H1 (cell line): ENCODE data around the gene NRXN3. TPM values are rescaled to one million over a fixed set of nuclear protein-coding genes. Genes with fewer than 3 reads are reported as not detected.

Experiments used
- CTCF ChIA-PET: fragments of 300-600 bp; sonication (Branson Sonifier 250); formaldehyde crosslinking; loops from one replicate; lab custom pipeline; 2021; ENCODE audit not compliant: partially characterized antibody; lab: Charles Lee
- POLR2A ChIA-PET: fragments of 300-600 bp; sonication (Branson Sonifier 250); formaldehyde crosslinking; loops from one replicate; lab custom pipeline; 2021; ENCODE audit warnings: inconsistent platforms; ENCODE audit not compliant: partially characterized antibody; lab: Charles Lee
- DNase-seq, 2 experiments: peaks; one replicate each; pipeline versions ENCODE4 v3.0.0 to v3.0.0-alpha.2; 2010 to 2022; ENCODE audit warnings: low spot score in 2 of 2, low read depth in 1 of 2, mixed read lengths in 1 of 2
- FAIRE-seq: peaks from 2 replicates; lab custom pipeline; 2011; peaks lifted over from hg19 to GRCh38; lab: Jason Lieb, UNC
- H2AFZ ChIP-seq: 2 replicates; pipeline ENCODE4 v1.8.1; 2012; ENCODE audit warnings: low read length, inconsistent platforms
- H2AK5ac ChIP-seq: 2 replicates; pipeline ENCODE4 v1.6.1; 2013; ENCODE audit warnings: low read depth, low read length
- H2BK120ac ChIP-seq: replicated peaks from 2 replicates; pipeline ENCODE3; 2013; ENCODE audit warnings: low read depth, low read length, inconsistent platforms
- H2BK12ac ChIP-seq: 2 replicates; pipeline ENCODE4 v1.6.1; 2013; ENCODE audit warnings: low read depth, low read length
- H2BK15ac ChIP-seq: 2 replicates; pipeline ENCODE4 v1.6.1; 2013; ENCODE audit warnings: low read length
- H2BK20ac ChIP-seq: 2 replicates; pipeline ENCODE4 v1.6.1; 2013; ENCODE audit warnings: low read length
- H2BK5ac ChIP-seq: 2 replicates; pipeline ENCODE4 v1.6.1; 2013; ENCODE audit warnings: low read depth, low read length
- H3K14ac ChIP-seq: 2 replicates; pipeline ENCODE4 v1.6.1; 2013; ENCODE audit warnings: inconsistent platforms; ENCODE audit not compliant: insufficient read length
- H3K18ac ChIP-seq: 2 replicates; pipeline ENCODE4 v1.6.1; 2013; ENCODE audit warnings: low read length; ENCODE audit errors: extremely low read depth
- H3K23ac ChIP-seq: 2 replicates; pipeline ENCODE4 v1.6.1; 2013; ENCODE audit warnings: inconsistent platforms; ENCODE audit not compliant: insufficient read length
- H3K23me2 ChIP-seq: 2 replicates; pipeline ENCODE4 v1.6.1; 2013; ENCODE audit warnings: low read depth, low read length
- H3K27ac ChIP-seq: 2 replicates; pipeline ENCODE4 v1.6.1; 2011; ENCODE audit warnings: low read depth, low read length, inconsistent platforms
- H3K27me3 ChIP-seq, 4 experiments: replicated peaks in 1 of 4; 1 replicate in 1 of 4; 2 replicates in 3 of 4; pipeline versions ENCODE4 v1.6.1 to v1.8.1; 2011 to 2013; ENCODE audit warnings: low read length in 3 of 4, mild to moderate bottlenecking in 3 of 4, inconsistent platforms in 2 of 4, mixed read lengths in 2 of 4, moderate library complexity in 1 of 4; ENCODE audit not compliant: control insufficient read depth in 3 of 4, insufficient read depth in 3 of 4; ENCODE audit errors: extremely low read depth in 1 of 4
- H3K36me3 ChIP-seq, 4 experiments: 2 replicates each; pipeline versions ENCODE4 v1.6.1 to v1.8.1; 2011 to 2013; ENCODE audit warnings: mild to moderate bottlenecking in 4 of 4, low read length in 3 of 4, moderate library complexity in 2 of 4, control low read depth in 1 of 4, inconsistent platforms in 1 of 4; ENCODE audit not compliant: insufficient read depth in 4 of 4, control insufficient read depth in 2 of 4
- H3K4ac ChIP-seq: replicated peaks from 2 replicates; pipeline ENCODE3; 2013; ENCODE audit warnings: low read length, low read depth, mixed read lengths, inconsistent platforms; ENCODE audit not compliant: insufficient read length
- H3K4me1 ChIP-seq, 4 experiments: replicated peaks in 1 of 4; 1 replicate in 1 of 4; 2 replicates in 3 of 4; pipeline versions ENCODE4 v1.6.1 to v1.8.1; 2011 to 2013; ENCODE audit warnings: low read length in 3 of 4, inconsistent platforms in 2 of 4, mixed read lengths in 1 of 4; ENCODE audit not compliant: insufficient read depth in 4 of 4, control insufficient read depth in 3 of 4
- H3K4me2 ChIP-seq, 2 experiments: 2 replicates each; pipeline versions ENCODE4 v1.6.1 to v1.8.1; 2011 to 2013; ENCODE audit warnings: low read depth in 2 of 2, low read length in 2 of 2, control low read depth in 1 of 2, inconsistent platforms in 1 of 2, mild to moderate bottlenecking in 1 of 2; ENCODE audit not compliant: insufficient read depth in 1 of 2
- H3K4me3 ChIP-seq, 4 experiments: fragments of 200-600, 300-600 bp in 1 of 4; sonication (generic), shearing (Covaris generic), sonication (Bioruptor Twin) in 1 of 4; 2 replicates each; pipeline versions ENCODE4 v1.5.1 to v1.8.1; 2011 to 2016; ENCODE audit warnings: low read length in 4 of 4, low read depth in 3 of 4, control low read depth in 2 of 4, inconsistent platforms in 2 of 4, mild to moderate bottlenecking in 2 of 4, mixed read lengths in 1 of 4, moderate library complexity in 1 of 4; ENCODE audit not compliant: insufficient read depth in 2 of 4; ENCODE audit errors: extremely low read depth in 1 of 4
- H3K56ac ChIP-seq: replicated peaks from 2 replicates; pipeline ENCODE3; 2013; ENCODE audit warnings: low read depth, mild to moderate bottlenecking, mixed read lengths, low read length, inconsistent platforms; ENCODE audit not compliant: insufficient read length
- H3K79me1 ChIP-seq: 2 replicates; pipeline ENCODE4 v1.6.1; 2013; ENCODE audit warnings: low read depth, low read length, control low read depth
- H3K79me2 ChIP-seq, 2 experiments: 2 replicates each; pipeline versions ENCODE4 v1.6.1 to v1.8.1; 2012 to 2013; ENCODE audit warnings: low read length in 2 of 2, mild to moderate bottlenecking in 2 of 2, inconsistent platforms in 1 of 2; ENCODE audit not compliant: insufficient read depth in 2 of 2, control insufficient read depth in 1 of 2
- H3K9ac ChIP-seq, 4 experiments: replicated peaks in 1 of 4; 1 replicate in 1 of 4; 2 replicates in 3 of 4; pipeline versions ENCODE4 v1.6.1 to v1.8.1; 2011 to 2013; ENCODE audit warnings: low read depth in 3 of 4, low read length in 3 of 4, control low read depth in 2 of 4, mild to moderate bottlenecking in 2 of 4, moderate library complexity in 2 of 4, inconsistent platforms in 1 of 4; ENCODE audit errors: extremely low read depth in 1 of 4
- H3K9me3 ChIP-seq, 2 experiments: 2 replicates each; pipeline versions ENCODE4 v1.6.1 to v1.8.1; 2012 to 2013; ENCODE audit warnings: mild to moderate bottlenecking in 2 of 2, moderate library complexity in 2 of 2, control low read depth in 1 of 2, inconsistent platforms in 1 of 2, low read depth in 1 of 2, low read length in 1 of 2, mixed read lengths in 1 of 2; ENCODE audit not compliant: insufficient read depth in 2 of 2
- H4K20me1 ChIP-seq, 2 experiments: replicated peaks in 1 of 2; 2 replicates each; pipeline versions ENCODE3 to v1.8.1; 2011 to 2013; ENCODE audit warnings: inconsistent platforms in 2 of 2, low read length in 2 of 2, mild to moderate bottlenecking in 1 of 2; ENCODE audit not compliant: insufficient read depth in 2 of 2, control insufficient read depth in 1 of 2
- H4K5ac ChIP-seq: 2 replicates; pipeline ENCODE4 v1.6.1; 2013; ENCODE audit warnings: low read length, low read depth, mixed read lengths, inconsistent platforms; ENCODE audit not compliant: insufficient read length
- H4K8ac ChIP-seq: 2 replicates; pipeline ENCODE4 v1.8.0; 2013; ENCODE audit warnings: mild to moderate bottlenecking, moderate library complexity, low read length, inconsistent platforms; ENCODE audit not compliant: insufficient read depth; ENCODE audit errors: extremely low read depth
- H4K91ac ChIP-seq: replicated peaks from 2 replicates; pipeline ENCODE3; 2013; ENCODE audit warnings: low read length, mixed read lengths, inconsistent platforms; ENCODE audit not compliant: insufficient read length
- CEBPB ChIP-seq: IDR thresholded peaks from 2 replicates; pipeline ENCODE4 v1.6.1; 2012; ENCODE audit warnings: low read depth, low read length
- CREB1 ChIP-seq: IDR thresholded peaks from 2 replicates; pipeline ENCODE4 v1.6.1; 2012; ENCODE audit warnings: inconsistent platforms
- EZH2 ChIP-seq: fragments of 200-600 bp; sonication (generic); IDR thresholded peaks from 2 replicates; pipeline ENCODE4 v1.7.1; 2012; ENCODE audit warnings: low read depth, mild to moderate bottlenecking, moderate library complexity, low read length, inconsistent platforms; ENCODE audit not compliant: severe bottlenecking
- GABPA ChIP-seq: IDR thresholded peaks from 2 replicates; pipeline ENCODE4 v1.6.1; 2011; ENCODE audit warnings: mild to moderate bottlenecking, low read length, moderate library complexity, borderline replicate concordance; ENCODE audit not compliant: insufficient read depth
- KDM5A ChIP-seq: fragments of 200-600 bp; IDR thresholded peaks from 2 replicates; pipeline ENCODE4 v1.7.1; 2012; ENCODE audit warnings: mild to moderate bottlenecking, low read length, inconsistent platforms, mixed read lengths
- POU5F1 ChIP-seq: IDR thresholded peaks from 2 replicates; pipeline ENCODE4 v1.6.1; 2011; ENCODE audit warnings: low read depth, mild to moderate bottlenecking, low read length, moderate library complexity
- RBBP5 ChIP-seq: IDR thresholded peaks from 2 replicates; pipeline ENCODE4 v1.7.1; 2012; ENCODE audit warnings: low read depth, mild to moderate bottlenecking, inconsistent platforms, low read length, moderate library complexity, borderline replicate concordance
- RNF2 ChIP-seq: fragments of 200-900, 300-1000 bp; sonication (generic); IDR thresholded peaks from 2 replicates; pipeline ENCODE4 v1.7.1; 2016; ENCODE audit warnings: borderline replicate concordance, low read depth, mild to moderate bottlenecking, antibody characterized with exemption, low read length; ENCODE audit not compliant: poor library complexity, severe bottlenecking; ENCODE audit errors: missing control alignments
- SP1 ChIP-seq: IDR thresholded peaks from 2 replicates; pipeline ENCODE4 v1.6.1; 2011; ENCODE audit warnings: low read depth, low read length
- SP4 ChIP-seq: IDR thresholded peaks from 2 replicates; pipeline ENCODE4 v1.6.1; 2012; ENCODE audit warnings: low read length, inconsistent platforms
- SUZ12 ChIP-seq: fragments of 200-600 bp; sonication (generic); IDR thresholded peaks from 2 replicates; pipeline ENCODE4 v1.6.1; 2012; ENCODE audit warnings: mild to moderate bottlenecking, inconsistent platforms, low read length, moderate library complexity, mixed read lengths
- TBP ChIP-seq: IDR thresholded peaks from 2 replicates; pipeline ENCODE4 v1.6.1; 2011; ENCODE audit warnings: low read depth, low read length, improper control_type of control experiment
- USF2 ChIP-seq: IDR thresholded peaks from 2 replicates; pipeline ENCODE4 v1.6.1; 2011; ENCODE audit warnings: low read length, improper control_type of control experiment
- YY1 ChIP-seq: IDR thresholded peaks from 2 replicates; pipeline ENCODE4 v1.6.1; 2011; ENCODE audit warnings: low read depth, mild to moderate bottlenecking, low read length
- WGBS, 2 experiments: shearing (Covaris generic) in 1 of 2; methylation state at CpG; one replicate each; pipeline versions ENCODE4 v1.1.6 to v1.1.7; 2013 to 2015; ENCODE audit warnings: low lambda C conversion rate in 2 of 2, mixed read lengths in 2 of 2, inconsistent platforms in 1 of 2, low coverage in 1 of 2, missing lambda C conversion rate in 1 of 2; ENCODE audit not compliant: insufficient replicate concordance in 2 of 2, insufficient coverage in 1 of 2, insufficient read length in 1 of 2; ENCODE audit errors: extremely low coverage in 1 of 2, missing lambda C conversion rate in 1 of 2; 5-methylcytosine and 5-hydroxymethylcytosine counted together
- polyA plus RNA-seq, 7 experiments: library from polyadenylated mRNA; depleted of rRNA in 3 of 7; stranded (reverse) in 5 of 7; unstranded in 2 of 7; fragments of >200 nt in 5 of 7; fragments of 200-250 nt in 2 of 7; gene quantifications; 1 replicate in 5 of 7; 2 replicates in 1 of 7; 4 replicates in 1 of 7; pipeline versions ENCODE4 v1.2.1 to v1.2.3, GENCODE V29; 2011 to 2013; ENCODE audit warnings: missing spikeins in 2 of 7, mixed read lengths in 2 of 7
- total RNA-seq: library from RNA; stranded (reverse); fragmentation: NEBNext Ultra II Directional; extraction: Animal tissue kit (Norgen Biotek cat#: 25700); gene quantifications from 2 replicates; pipeline ENCODE4 v1.2.1, GENCODE V29; 2021

Gene NRXN3
- total and polyA plus RNA-seq, 2 of the 8 experiments (the other 6 are each of a cell fraction or from before 2014, with no cell fraction given): 2.6 to 4.1 TPM

- H3K79me2 ChIP-seq: no peaks in the 10 kb centered on the region
- H3K27me3 ChIP-seq: no peaks in the 10 kb centered on the region
- no peak overlapping the region for H4K8ac ChIP-seq
- H3K4me3 ChIP-seq: no peak overlapping the region
- no peak overlapping the region for H2BK12ac ChIP-seq
- H2AFZ ChIP-seq: no peak overlapping the region
- no peak overlapping the region for H3K14ac ChIP-seq
- no peak overlapping the region for H2BK20ac ChIP-seq
- DNase-seq (no peak), FAIRE-seq (no peak)
- ChIA-PET POLR2A (no interaction called here), CTCF (no interaction called here)
- no peak overlapping the region for H3K18ac ChIP-seq
- no peaks in the 10 kb centered on the region for H3K4me1 ChIP-seq
- no peaks in the 10 kb centered on the region for H3K9me3 ChIP-seq
- H3K36me3 ChIP-seq: no peaks in the 10 kb centered on the region
- no peak overlapping the region for H3K23ac ChIP-seq
- no peaks in the 10 kb centered on the region for H3K79me1 ChIP-seq
- H4K20me1 ChIP-seq: no peaks in the 10 kb centered on the region
- TF ChIP-seq USF2 (no peak), GABPA (no peak), SP4 (no peak), SUZ12 (no peak), TBP (no peak), SP1 (no peak), YY1 (no peak), CEBPB (no peak), EZH2 (no peak), RBBP5 (no peak), RNF2 (no peak), CREB1 (no peak), POU5F1 (no peak), KDM5A (no peak)
- H2AK5ac ChIP-seq: no peak overlapping the region
- H3K27ac ChIP-seq: no peak overlapping the region
- H2BK120ac ChIP-seq: no peak overlapping the region
- H2BK15ac ChIP-seq: no peak overlapping the region
- H4K91ac ChIP-seq: no peak overlapping the region
- no peak overlapping the region for H3K9ac ChIP-seq
- no peak overlapping the region for H4K5ac ChIP-seq
- no peak overlapping the region for H3K4ac ChIP-seq
- 94% methylated on average over 4 of the region's 4 CpGs; no CpG with 5 or more reads in 1 of the 2 experiments for WGBS, 2 experiments
- H2BK5ac ChIP-seq: no peak overlapping the region
- H3K4me2 ChIP-seq: no peak overlapping the region
- no peak overlapping the region for H3K56ac ChIP-seq
- H3K23me2 ChIP-seq: no peaks in the 10 kb centered on the region
Observed at GRCh38 chr14:79165471-79166090, 995.4 kb downstream of the NRXN3 start.
